ENCODE measurements around the gene HM13. TPM values are rescaled to one million over a fixed set of nuclear protein-coding genes. Genes with fewer than 3 reads are reported as not detected.

HM13 gene
- total and polyA plus RNA-seq, 2 of the 13 experiments (the other 11 are each of a cell fraction or from before 2014, with no cell fraction given), result 118 to 243 TPM

GRCh38 chr20:31547017-31547675 is 32.9 kb downstream of the HM13 start (continued):
- TF ChIP-seq MNT (IDR thresholded peaks at IDR 0.05) (peak; percentile 73), GTF3A (CRISPR knock-in tag; conservative IDR thresholded peaks at IDR 0.05) (peak; percentile 85; the same call in 1 of the 2 replicates), ZNF614 (CRISPR knock-in tag; IDR thresholded peaks at IDR 0.05; ENCODE audit: borderline replicate concordance) (peak; percentile 70; the same call in 1 of the 2 replicates), PRDM4 (CRISPR knock-in tag; IDR thresholded peaks at IDR 0.05; ENCODE audit: borderline replicate concordance) (no peak), IRF1 (CRISPR knock-in tag; IDR thresholded peaks at IDR 0.05; ENCODE audit: low read depth) (no peak), NFIB (CRISPR knock-in tag; IDR thresholded peaks at IDR 0.05; ENCODE audit: borderline replicate concordance) (no peak), ZNF652 (CRISPR knock-in tag; IDR thresholded peaks at IDR 0.05; ENCODE audit: borderline replicate concordance, low read depth) (no peak; the same call in 1 of the 2 replicates), FOXK1 (CRISPR knock-in tag; IDR thresholded peaks at IDR 0.05; ENCODE audit: borderline replicate concordance, low read depth) (peak; percentile 98), ELF4 (CRISPR knock-in tag; IDR thresholded peaks at IDR 0.05; ENCODE audit: borderline replicate concordance) (no peak), RCOR2 (CRISPR knock-in tag; IDR thresholded peaks at IDR 0.05) (no peak), ZBTB20 (CRISPR knock-in tag; IDR thresholded peaks at IDR 0.05; ENCODE audit: borderline replicate concordance, low read depth) (no peak), BCLAF1 (IDR thresholded peaks at IDR 0.05) (no peak), RERE (CRISPR knock-in tag; IDR thresholded peaks at IDR 0.05; ENCODE audit: low read depth) (peak; percentile 46; the same call in 1 of the 2 replicates), ZFP41 (CRISPR knock-in tag; IDR thresholded peaks at IDR 0.05; ENCODE audit: borderline replicate concordance) (0 out of 2 replicates have a peak, but pooled peaks have one; percentile 74), ZNF883 (CRISPR knock-in tag; IDR thresholded peaks at IDR 0.05; ENCODE audit: not compliant biosample characterization) (peak; percentile 85)

Measured in HepG2 (cell line).